Mesothelial cell of epicardium (in vitro differentiated cells): ENCODE measurements around the gene MYBPC2. TPM values are rescaled to one million over a fixed set of nuclear protein-coding genes. Genes with fewer than 3 reads are reported as not detected.

Experiments used
- DNase-seq, 2 experiments: peaks; one replicate each; pipeline ENCODE4 v3.0.0; 2021; ENCODE audit warnings: low spot score in 2 of 2; ENCODE audit not compliant: unreplicated experiment in 2 of 2
- H3K27ac Mint-ChIP-seq: 2 replicates; pipeline ENCODE4 v1.8.0; 2021; ENCODE audit warnings: mixed read lengths
- H3K27me3 Mint-ChIP-seq: 2 replicates; pipeline ENCODE4 v1.8.0; 2021; ENCODE audit warnings: low read depth, mixed read lengths
- H3K36me3 Mint-ChIP-seq: 2 replicates; pipeline ENCODE4 v1.8.0; 2021; ENCODE audit warnings: mixed read lengths
- H3K4me1 Mint-ChIP-seq: 2 replicates; pipeline ENCODE4 v1.8.0; 2021; ENCODE audit warnings: mixed read lengths
- H3K4me3 Mint-ChIP-seq: 2 replicates; pipeline ENCODE4 v1.8.0; 2021; ENCODE audit warnings: mild to moderate bottlenecking, moderate library complexity, mixed read lengths
- H3K9me3 Mint-ChIP-seq: 2 replicates; pipeline ENCODE4 v1.8.0; 2021; ENCODE audit warnings: mixed read lengths
- CTCF ChIP-seq: fragments of 200-600 bp; sonication (generic); IDR thresholded peaks from one replicate; pipeline ENCODE4 v1.5.0; 2021; ENCODE audit warnings: antibody characterized with exemption; ENCODE audit not compliant: unreplicated experiment
- total RNA-seq: library from RNA; stranded (reverse); gene quantifications from 3 replicates; pipeline ENCODE4 v1.2.1, GENCODE V29; 2021

MYBPC2 gene
- total RNA-seq, 1 donor from 2014 or later, result 1.2 TPM

GRCh38 chr19:50455992-50456391 lies 23.3 kb downstream of the MYBPC2 start:
- Mint-ChIP-seq H3K27me3 (peaks cover 2% of the 10 kb centered on the region), H3K4me1 (peaks cover 5% of the 10 kb centered on the region), H3K9me3 (peaks cover 4% of the 10 kb centered on the region), H3K4me3 (no peak overlapping the region), H3K27ac (no peak overlapping the region), H3K36me3 (no peaks in the 10 kb centered on the region)
- no peak for TF ChIP-seq CTCF
- no peak for DNase-seq

- H3K4me1 Mint-ChIP-seq, result peaks cover 10% of the 10 kb centered on the region
- H3K4me3 Mint-ChIP-seq, result no peak overlapping the region
- H3K27me3 Mint-ChIP-seq, result peaks cover 2% of the 10 kb centered on the region
- no peak overlapping the region for H3K27ac Mint-ChIP-seq
- no peaks in the 10 kb centered on the region for H3K36me3 Mint-ChIP-seq
- no peak for TF ChIP-seq CTCF
- no peak for DNase-seq
- H3K9me3 Mint-ChIP-seq, result peaks cover 4% of the 10 kb centered on the region
Measured at GRCh38 chr19:50457300-50457699, 24.6 kb downstream of the MYBPC2 start.

GRCh38 chr19:50458396-50459066 lies 25.8 kb downstream of the MYBPC2 start:
- Mint-ChIP-seq H3K36me3 (no peaks in the 10 kb centered on the region), H3K27ac (no peak overlapping the region), H3K9me3 (peaks cover 4% of the 10 kb centered on the region), H3K27me3 (peaks cover 2% of the 10 kb centered on the region), H3K4me3 (no peak overlapping the region), H3K4me1 (peaks cover 10% of the 10 kb centered on the region)
- TF ChIP-seq CTCF, result no peak
- DNase-seq, result no peak

- no peak for DNase-seq
- TF ChIP-seq CTCF, result no peak
- Mint-ChIP-seq H3K27ac (no peak overlapping the region), H3K9me3 (peaks cover 4% of the 10 kb centered on the region), H3K4me1 (peaks cover 10% of the 10 kb centered on the region), H3K27me3 (peaks cover 2% of the 10 kb centered on the region), H3K36me3 (no peaks in the 10 kb centered on the region), H3K4me3 (no peak overlapping the region)
Measured at GRCh38 chr19:50459067-50459456, 26.4 kb downstream of the MYBPC2 start.

GRCh38 chr19:50459638-50460037 lies 26.9 kb downstream of the MYBPC2 start:
- Mint-ChIP-seq H3K9me3 (peaks cover 4% of the 10 kb centered on the region), H3K4me3 (no peak overlapping the region), H3K36me3 (no peaks in the 10 kb centered on the region), H3K4me1 (peaks cover 10% of the 10 kb centered on the region), H3K27ac (no peak overlapping the region), H3K27me3 (peaks cover 2% of the 10 kb centered on the region)
- DNase-seq, result no peak
- TF ChIP-seq CTCF, result no peak
